Fibroblast of pulmonary artery (primary cell): ENCODE data around the gene CD44.

Experiments
- DNase-seq: peaks from one replicate; pipeline ENCODE4 v3.0.0-alpha.2; 2010; ENCODE audit warnings: low read depth
- H3K4me3 ChIP-seq: replicated peaks from 2 replicates; pipeline ENCODE4 v1.5.1; 2011; ENCODE audit warnings: low read depth, mild to moderate bottlenecking, control low read depth, low read length, moderate library complexity
- CTCF ChIP-seq: IDR thresholded peaks from 2 replicates; pipeline ENCODE4 v1.5.1; 2011; ENCODE audit warnings: mild to moderate bottlenecking, control low read depth, low read length, inconsistent platforms; ENCODE audit errors: missing control alignments

Gene CD44

GRCh38 chr11:35131094-35131493 is 7.9 kb upstream of the CD44 start:
- no peak for DNase-seq
- TF ChIP-seq CTCF: no peak
- no peak overlapping the region for H3K4me3 ChIP-seq

GRCh38 chr11:35131886-35132285 is 7.1 kb upstream of the CD44 start:
- no peak for TF ChIP-seq CTCF
- DNase-seq: no peak
- no peak overlapping the region for H3K4me3 ChIP-seq

GRCh38 chr11:35133656-35134055 is 5.3 kb upstream of the CD44 start:
- DNase-seq: no peak
- no peak for TF ChIP-seq CTCF

GRCh38 chr11:35134403-35135148 is 4.4 kb upstream of the CD44 start:
- no peak for TF ChIP-seq CTCF
- no peak overlapping the region for H3K4me3 ChIP-seq
- DNase-seq: no peak

More at GRCh38 chr11:35133656-35134055, 5.3 kb upstream of the CD44 start:
- no peak overlapping the region for H3K4me3 ChIP-seq

- peak; percentile 83 for DNase-seq
- H3K4me3 ChIP-seq: no peak overlapping the region
- no peak for TF ChIP-seq CTCF
Observed at GRCh38 chr11:35135222-35135621, 3.7 kb upstream of the CD44 start.

GRCh38 chr11:35136311-35136710 is 2.7 kb upstream of the CD44 start:
- no peak for DNase-seq
- H3K4me3 ChIP-seq: no peak overlapping the region
- no peak for TF ChIP-seq CTCF

- no peak for TF ChIP-seq CTCF
- DNase-seq: no peak
- no peak overlapping the region for H3K4me3 ChIP-seq
Observed at GRCh38 chr11:35138058-35138457, 913 bp upstream of the CD44 start.
